Stimulated activated CD4-positive, alpha-beta T cell treated with anti-CD3 and anti-CD28 coated beads, Interleukin-1b, Interleukin-23, amount 100 ng/mL, for 24 hours (primary cell): Measurements from ENCODE around the gene TRDN.
"Not testable (repeated sequence)": the region's sequence is repeated elsewhere in the genome, so short reads cannot be mapped to it uniquely, and the experiment has no call there.

Experiments used
- DNase-seq, 4 experiments: peaks; one replicate each; pipeline ENCODE4 v3.0.0-alpha.2; 2020; ENCODE audit warnings: low read depth in 4 of 4, low spot score in 1 of 4

The TRDN gene

DNA sequence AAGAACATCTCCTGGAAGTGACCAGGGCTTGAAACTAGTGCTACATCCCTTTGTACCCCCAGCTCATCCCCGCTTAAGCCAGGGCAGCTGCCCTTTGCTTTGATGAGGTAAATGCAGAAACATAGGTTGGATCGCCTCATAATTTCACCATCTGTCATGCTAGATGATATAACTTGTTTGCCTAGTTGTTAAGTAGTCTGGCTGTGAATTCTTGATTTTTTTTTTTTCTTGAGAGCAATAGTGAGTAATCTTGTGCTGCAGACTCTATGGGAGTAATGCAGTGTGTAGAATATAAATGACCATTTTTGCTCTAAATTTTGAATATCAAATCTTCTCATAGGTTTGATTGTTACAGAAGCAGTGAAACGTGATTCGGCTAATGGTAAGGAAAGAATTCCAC lies 4.1 kb downstream of the TRDN start:
- DNase-seq = no peak

DNA sequence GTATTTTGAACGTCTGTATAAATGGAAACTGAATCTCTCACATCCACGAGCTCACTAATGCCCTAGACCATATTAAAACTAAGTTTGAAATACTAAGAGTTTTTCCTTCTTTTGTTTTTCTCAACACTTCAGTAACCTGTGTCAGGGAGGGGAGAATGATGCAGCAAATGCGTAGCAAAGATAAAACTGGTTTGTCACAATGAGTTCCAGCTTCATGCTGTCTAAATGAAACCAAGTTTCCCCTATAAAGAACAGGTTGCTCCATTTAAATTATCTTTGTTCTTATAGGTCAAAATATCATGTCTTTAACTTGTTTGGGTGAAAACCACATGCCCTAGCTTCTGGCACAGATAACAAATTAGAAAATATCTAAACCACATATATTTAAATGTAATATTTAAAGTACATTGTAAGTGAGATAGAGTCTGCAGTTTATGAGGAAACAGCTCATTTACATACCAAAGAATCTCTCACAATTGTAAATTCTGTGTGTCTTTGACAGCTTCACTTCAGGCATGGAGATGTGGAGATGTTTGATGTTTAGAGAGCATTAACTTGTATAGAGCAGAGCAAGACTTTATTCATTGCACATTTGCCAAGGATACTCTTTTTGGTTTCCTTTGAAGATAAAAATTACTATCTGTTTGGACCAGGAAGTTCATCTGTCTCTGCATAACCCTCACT lies 7.3 kb downstream of the TRDN start:
- no peak for DNase-seq

- no peak for DNase-seq
Measured at GRCh38 chr6:123625696-123626095, 11.1 kb downstream of the TRDN start.

DNA sequence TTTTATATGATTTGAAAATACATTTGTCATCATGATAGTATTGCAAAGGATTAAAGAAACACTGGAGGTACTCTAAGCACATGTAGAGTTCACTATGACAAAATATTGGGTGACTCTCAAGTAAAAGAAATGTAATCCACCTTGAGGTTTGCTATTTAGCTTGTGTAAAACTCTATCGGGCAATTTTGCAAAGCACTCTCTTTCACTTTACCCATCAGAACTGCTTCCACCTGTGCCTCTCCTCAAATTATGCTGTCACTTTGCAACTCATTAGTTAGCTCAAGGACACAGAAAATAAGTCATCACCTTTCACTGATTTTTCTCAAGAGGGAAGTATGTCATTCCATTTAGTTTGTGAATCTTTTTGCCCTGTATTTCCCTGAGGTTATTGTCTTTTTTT lies 14.0 kb downstream of the TRDN start:
- no peak for DNase-seq

DNA sequence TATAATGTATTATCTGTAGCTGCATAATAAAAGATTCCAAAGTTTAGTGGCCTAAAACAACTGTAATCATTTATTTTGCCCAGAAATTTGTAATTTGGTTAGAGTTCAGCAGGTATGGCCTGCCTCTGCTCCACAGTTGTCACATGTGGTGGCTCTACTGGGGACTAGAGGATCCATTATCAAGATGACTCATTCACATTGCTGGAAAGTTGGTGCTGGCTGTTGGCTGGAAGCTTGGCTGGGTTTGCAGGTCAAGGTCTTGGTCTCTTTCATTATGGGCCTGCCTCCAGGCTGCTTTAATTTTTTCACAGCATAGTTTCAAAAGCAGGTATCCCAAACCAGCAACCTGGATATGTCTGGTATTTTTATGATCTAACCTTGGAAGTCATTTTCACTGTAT lies 17.6 kb downstream of the TRDN start:
- DNase-seq = no peak

DNA sequence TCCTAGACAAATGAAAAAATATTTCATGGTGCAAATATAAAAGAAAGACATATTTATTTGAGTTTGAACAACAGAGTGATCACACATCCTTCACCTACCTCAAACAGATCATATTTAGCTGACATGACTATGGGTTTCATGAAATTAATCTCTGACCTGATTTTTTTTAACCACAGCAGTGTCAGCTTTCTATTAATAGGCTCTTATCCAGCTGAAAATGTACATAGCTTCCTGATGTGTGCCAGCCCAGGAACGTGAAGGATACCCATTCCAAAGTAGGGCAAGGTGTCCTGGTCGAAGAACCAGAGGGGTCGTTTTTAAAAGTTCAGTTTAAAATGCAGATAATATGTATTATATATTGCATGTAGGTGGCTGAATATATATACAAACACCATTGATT lies 19.8 kb downstream of the TRDN start:
- no peak for DNase-seq

- no peak for DNase-seq
Measured at GRCh38 chr6:123616016-123616415, 20.7 kb downstream of the TRDN start.

DNA sequence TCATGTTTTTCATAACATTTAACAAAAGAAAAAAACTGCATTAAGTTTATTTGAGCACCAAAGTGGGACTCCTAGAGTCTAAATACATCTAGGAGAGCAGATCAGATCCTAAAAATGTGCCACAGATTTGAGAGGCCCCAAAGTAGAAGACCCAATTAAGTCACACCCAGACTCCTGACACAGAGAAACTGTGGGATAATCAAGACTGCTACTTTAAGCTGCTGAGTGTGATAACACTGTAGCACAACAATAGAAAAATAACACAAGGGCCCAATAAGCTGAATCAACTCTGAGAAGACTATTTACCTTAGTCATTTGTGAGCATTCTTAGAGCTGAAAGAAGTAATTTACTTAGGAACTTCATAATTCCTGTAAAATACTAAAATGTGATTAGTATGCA lies 26.0 kb downstream of the TRDN start:
- DNase-seq = no peak

- DNase-seq = no peak
Measured at GRCh38 chr6:123604067-123604466, 32.7 kb downstream of the TRDN start.

DNA sequence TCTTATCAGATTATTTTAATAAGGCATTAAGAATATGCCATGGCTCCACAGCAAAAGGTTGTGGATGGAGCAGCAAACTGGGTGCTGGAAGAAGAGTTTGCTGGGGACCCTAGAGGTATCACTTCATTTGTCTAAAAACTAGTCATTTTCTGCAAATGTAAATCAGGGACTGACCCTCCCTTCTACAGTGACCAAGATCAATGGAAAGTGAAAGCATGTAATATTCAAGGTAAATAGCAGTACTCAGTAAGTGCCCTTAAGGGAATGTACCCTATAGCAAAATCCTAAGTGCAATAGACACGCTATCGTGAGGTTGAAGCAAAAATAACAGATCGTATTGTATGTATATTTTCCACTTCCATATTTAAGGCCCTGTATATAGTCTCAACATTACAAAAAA lies 38.7 kb downstream of the TRDN start:
- DNase-seq = no peak

DNA sequence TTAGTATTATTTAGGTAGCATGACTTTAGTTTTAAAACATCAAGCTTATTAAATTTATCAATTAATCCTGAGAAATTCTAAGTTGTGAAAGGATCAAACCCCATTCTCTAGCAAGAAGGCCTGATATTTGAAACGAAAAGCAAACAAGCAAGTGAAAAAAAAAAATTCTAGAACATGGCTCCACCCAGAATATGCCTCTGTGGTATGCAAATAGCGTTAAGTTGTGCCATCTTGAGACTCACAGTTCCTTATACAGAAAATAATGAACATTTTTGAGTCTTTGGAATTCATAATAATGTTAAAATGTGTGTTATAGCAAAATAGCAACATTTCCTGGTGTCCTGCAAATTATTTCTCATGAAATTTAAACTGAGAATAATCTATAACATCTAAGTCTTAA lies 42.0 kb downstream of the TRDN start:
- DNase-seq = no peak

DNA sequence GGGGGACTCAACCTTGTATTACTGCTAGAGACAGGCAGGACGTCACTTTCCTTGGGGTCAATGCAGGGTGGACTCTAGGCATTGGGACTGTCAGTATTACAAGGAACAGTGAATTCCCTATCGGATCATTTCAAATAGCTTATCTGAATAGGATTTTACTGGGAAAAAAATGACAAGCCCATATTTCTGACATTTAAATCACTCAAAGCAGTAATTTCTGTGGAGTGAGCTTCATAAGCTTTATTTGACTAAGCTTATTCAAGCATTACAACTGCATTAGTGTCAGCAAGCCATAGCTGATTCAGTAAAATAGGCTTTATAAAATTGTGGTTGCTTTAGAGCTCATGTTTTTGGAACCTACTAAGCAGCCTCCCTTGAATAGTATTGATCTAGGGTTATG lies 44.3 kb downstream of the TRDN start:
- no peak for DNase-seq

GRCh38 chr6:123589973-123590372 lies 46.8 kb downstream of the TRDN start:
- no peak for DNase-seq

DNA sequence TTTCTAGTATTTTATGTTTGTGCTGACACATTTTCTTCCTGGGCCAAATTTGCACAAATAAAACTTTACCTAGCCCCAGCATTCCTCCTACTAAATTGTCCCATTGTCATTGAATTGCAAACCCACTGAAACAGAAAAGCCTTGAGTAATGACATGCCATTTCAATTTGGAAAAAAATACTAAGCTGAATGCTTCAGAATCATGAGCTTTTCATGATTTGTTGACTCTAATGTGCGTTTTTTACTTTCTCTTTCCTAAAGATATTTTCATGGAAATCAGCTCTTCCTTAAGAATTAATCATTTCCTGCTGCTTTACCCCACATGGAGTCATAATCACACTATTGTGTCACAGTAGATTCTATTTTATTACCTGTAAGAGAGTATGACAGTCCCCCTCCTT lies 47.4 kb downstream of the TRDN start:
- DNase-seq = no peak

- DNase-seq = no peak
Measured at GRCh38 chr6:123588546-123588895, 48.2 kb downstream of the TRDN start.

DNA sequence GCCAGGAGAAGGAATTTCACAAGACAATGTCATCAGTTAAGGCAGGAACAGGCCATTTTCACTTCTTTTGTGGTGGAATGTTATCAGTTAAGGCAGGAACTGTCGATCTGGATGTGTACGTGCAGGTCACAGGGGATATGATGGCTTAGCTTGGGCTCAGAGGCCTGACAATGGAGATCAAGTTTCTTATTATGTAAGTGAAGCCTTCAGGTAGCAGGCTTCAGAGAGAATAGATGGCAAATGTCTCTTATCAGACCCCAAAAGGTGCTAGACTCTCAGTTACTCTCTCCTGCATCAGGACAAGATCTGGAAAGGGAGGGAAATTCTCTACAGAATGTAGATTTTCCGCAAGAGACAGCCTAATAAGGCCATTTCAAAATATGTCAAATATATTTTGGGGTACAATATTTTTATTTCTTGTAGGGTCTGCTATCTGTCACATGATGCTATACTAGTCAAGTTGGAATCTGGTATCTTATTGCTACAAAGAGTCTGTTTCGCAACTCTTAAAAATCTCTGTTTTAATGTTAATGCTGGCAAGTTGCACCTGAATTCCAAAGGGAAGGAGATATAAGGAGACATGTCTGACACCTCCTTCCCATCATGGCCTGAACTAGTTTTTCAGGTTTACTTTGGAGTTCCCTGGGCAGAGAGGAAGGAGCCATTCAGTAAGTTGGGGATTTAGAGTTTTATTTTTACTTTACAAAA lies 48.8 kb downstream of the TRDN start:
- no peak for DNase-seq

GRCh38 chr6:123587407-123587806 lies 49.3 kb downstream of the TRDN start:
- not testable (repeated sequence) for DNase-seq

DNA sequence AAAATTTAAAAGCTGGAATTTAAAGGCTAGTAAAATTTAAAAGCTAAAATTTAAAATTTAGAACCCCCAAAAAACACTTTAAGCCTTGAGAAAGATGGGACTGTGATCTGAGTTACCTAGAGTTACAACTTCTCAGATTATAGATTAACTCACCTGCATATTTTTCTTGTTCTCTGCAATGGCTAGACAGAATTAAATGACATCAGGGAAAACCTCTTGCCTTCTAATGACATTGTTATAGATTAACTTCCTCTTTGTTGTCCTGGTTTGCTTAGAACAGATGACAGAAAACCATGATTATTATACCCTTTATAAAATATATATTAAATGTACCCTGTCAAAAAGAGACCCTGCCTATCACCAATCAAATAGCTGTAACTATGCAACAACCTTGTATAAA lies 56.4 kb downstream of the TRDN start:
- DNase-seq = no peak

GRCh38 chr6:123575188-123575587 lies 61.6 kb downstream of the TRDN start:
- DNase-seq = no peak

GRCh38 chr6:123570813-123571684 lies 65.7 kb downstream of the TRDN start:
- DNase-seq = no peak

- no peak for DNase-seq
Measured at GRCh38 chr6:123569575-123569974, 67.2 kb downstream of the TRDN start.

- DNase-seq = no peak
Measured at GRCh38 chr6:123565529-123565928, 71.2 kb downstream of the TRDN start.
